GM18861 (cell line): ENCODE results near the gene ABR.
"Not testable (repeated sequence)": the region's sequence is repeated elsewhere in the genome, so short reads cannot be mapped to it uniquely, and the experiment has no call there.

Experiments
- ATAC-seq: cut with Tn5 transposase; IDR thresholded peaks from one replicate; pipeline ENCODE4 v1.9.1; 2021; ENCODE audit not compliant: unreplicated experiment

The ABR gene

DNA sequence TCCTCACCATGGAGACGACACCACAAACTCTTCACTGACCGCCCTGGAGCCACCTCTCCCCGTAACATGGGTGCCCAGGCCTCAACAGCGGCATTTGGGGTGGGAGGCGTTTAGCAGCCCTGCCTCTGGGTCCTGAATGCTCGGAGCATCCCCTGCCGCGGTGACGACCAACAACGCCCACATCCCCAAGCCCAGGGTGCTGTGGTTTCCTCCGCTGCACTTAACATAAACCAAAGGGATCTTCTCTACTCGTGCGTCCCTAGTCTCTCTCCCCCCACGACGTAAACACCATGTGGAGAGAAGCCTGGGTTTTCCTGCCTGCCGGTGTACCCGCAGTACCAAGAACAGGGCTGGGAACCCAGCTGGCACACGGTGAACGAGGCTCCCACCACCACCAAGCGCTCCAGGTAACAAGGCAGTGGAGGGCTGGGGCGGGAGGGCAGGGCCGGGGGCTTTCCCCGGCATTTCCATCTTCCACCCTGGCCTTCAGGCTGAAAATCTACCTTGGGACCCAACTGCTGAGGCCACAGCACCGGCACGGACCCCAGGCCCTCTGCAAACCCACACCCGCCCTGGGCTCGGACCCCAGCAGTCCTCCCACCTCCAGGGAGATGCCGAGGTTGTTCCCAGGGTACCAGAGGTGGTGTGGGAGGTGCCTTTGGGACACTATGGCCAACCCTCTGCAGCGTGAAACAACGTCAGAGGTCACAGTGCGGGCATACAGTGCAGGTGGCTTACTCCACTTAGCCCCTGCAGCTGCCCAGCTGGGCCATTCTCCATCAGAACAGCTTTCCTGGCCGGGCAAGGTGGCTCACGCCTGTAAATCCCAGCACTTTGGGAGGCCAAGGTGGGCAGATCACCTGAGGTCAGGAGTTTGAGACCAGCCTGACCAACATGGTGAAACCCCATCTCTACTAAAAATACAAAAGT is 128.5 kb downstream of the ABR start:
- ATAC-seq = no peak

DNA sequence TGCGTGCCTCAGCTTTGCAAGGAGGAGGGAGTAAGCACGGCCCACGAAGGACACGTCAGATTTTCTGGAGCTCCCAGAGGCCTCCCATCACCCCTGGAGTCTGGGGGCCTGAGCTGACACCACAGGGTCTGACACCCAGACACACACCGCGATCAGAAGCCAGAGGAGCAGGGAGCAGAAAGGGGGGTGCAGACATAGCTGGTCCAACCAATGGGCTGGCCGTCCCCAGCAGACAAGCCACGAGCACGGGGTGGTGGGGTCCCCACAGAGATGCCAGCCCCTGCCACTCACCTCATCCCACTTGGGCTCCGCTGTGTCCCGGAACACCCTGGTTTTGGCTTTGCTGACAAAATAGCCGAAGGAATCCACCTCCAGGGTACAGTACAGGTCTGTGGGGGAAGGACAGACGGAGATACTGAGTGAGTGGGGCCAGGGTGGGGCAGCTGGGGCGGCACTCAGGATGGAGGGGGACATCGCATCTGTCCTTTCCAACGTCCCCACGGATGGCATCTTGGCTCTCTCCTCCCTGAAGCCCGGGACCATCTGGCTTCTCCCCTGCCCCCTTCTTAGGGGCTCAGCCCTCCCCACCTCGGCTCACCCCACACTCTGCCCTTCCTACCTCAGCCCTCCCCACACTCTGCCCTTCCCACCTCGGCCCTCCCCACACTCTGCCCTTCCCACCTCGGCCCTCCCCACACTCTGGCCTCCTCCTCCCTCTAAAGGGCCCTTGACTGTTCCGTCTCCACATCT is 129.4 kb downstream of the ABR start:
- no peak for ATAC-seq

DNA sequence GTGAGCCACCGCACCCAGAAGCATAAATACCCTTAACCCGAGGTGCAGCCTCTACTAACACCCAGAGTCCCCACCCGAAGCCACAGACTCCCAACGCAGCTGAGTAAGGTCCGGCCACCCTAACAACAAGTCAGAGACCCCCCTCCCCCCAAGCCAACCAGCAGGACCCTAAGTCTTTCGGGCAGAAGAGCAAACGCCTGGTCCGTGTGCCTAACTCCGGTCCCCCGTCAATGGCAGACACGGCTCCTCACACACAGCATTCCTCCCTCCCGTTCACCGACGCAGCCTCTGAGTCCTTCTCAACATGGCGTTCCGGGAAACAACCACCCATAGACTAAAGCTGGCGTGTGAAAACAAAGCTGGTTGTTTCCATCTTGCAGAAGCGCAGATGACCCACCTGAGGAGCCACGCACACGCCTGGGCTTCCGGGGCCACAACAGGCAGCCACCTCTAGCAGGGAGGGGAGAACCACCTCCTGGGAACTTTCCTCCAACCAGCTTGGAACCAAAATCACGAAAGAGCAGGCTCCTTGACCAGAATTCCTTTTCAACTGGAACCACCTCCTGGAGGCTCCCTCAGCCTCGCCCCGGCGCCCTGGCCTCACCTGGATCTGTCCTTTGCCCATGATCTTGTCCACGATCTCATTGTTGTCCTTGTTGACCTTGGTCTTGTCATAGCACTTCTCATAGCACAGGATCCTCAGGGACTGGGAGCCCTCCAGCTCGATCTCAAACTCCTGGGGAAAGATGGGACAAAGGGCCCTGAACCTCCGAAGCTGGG is 130.1 kb downstream of the ABR start:
- ATAC-seq = no peak

DNA sequence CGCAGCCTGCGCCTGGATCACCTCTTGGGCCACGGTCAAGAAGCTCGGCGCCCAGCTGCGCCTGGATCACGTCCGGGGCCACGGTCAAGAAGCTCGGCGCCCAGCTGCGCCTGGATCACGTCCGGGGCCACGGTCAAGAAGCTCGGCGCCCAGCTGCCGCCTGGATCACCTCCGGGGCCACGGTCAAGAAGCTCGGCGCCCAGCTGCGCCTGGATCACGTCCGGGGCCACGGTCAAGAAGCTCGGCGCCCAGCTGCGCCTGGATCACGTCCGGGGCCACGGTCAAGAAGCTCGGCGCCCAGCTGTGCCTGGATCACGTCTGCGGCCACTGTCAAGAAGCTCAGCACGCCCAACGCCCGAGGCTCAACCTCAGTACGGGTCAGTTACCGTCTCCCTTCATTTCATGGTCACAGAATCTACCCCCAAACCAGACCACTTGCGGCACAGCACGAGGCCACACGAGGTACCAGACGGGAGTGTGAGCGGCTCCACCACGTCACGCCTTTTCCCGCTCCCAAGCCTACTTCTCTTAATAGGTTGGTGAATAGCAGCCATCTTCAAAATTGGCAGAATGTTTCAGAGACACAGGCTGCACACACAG is 131.2 kb downstream of the ABR start:
- ATAC-seq = not testable (repeated sequence)

DNA sequence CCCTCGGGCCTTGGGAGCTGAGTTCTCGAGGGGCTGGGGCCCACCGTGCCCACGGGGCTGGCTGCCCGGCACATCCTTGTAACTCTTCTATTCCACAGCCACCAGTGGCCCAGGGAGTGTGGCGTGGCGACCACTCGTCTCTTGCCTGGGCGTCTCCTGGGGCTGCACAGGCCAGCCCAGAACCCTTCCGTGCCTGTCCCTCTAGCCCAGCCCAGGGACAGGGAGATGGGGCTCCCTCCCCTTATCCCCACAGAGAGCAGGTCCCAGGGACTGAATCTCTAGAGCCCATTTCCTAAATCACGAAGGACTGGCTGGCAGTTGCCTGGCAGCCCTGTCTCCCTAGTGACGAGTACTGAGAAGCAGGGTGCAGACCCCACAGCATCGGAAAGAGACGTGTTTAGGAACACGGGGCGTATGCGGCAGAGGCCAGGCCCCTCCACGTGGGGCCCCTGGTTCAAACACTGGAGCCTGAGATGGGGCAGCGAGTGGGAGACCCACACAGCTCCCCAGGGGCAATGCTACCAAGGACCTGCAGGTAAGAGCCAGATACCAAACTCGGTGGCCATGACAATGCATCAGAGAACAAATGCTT is 131.8 kb downstream of the ABR start:
- no peak for ATAC-seq

DNA sequence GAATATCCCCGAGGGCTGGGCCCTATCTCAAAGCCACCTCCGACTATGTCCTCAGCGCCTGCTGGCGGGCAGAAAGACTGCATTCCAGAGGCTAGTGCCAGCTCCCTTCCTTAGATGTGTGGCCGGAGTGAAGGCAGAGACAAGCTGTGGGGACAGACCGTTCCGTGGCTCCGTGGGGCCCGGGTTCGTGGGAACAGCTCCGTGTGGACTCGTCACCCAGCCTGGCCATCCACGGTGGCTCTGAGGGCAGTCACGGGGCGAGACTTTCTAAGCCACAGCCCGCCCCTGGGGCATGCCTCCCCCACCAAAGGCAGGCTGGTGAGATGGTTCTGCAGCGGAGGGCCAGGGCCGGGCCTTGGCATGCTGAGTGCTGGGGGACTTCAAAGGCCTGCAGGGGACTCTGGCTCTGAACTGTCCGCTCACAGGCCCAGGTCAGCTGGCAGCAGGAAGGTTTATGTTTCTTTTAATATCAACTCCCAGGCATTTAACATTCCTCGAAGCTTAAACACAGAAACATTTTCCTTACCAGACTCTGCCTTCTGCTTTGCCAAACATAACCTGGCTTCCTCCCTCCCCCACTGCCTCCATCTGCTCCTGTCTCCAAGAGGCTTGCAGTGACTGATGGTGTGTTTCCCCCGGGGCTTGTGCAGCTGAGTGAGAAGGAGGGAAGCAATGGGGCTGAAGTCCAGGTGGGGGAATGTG is 132.5 kb downstream of the ABR start:
- no peak for ATAC-seq

DNA sequence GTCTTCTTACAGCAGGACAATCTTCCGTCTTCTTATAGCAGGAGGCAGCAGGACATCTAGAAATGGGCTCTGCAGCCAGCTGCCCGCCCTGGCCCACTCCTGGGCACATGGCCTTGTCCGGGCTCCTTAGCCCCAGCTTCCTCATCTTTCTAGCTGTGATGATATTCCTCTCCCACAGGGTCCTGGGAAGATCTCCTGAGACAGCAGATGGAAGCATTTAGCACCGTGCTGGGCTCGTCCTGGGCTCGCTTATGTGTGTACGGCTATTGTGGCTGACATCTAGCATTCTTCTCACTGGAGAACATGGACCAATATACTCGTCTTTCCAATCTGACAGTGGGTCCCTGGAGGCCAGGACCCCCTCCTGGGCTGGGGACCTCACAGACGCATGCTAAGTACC is 134.3 kb downstream of the ABR start:
- no peak for ATAC-seq

DNA sequence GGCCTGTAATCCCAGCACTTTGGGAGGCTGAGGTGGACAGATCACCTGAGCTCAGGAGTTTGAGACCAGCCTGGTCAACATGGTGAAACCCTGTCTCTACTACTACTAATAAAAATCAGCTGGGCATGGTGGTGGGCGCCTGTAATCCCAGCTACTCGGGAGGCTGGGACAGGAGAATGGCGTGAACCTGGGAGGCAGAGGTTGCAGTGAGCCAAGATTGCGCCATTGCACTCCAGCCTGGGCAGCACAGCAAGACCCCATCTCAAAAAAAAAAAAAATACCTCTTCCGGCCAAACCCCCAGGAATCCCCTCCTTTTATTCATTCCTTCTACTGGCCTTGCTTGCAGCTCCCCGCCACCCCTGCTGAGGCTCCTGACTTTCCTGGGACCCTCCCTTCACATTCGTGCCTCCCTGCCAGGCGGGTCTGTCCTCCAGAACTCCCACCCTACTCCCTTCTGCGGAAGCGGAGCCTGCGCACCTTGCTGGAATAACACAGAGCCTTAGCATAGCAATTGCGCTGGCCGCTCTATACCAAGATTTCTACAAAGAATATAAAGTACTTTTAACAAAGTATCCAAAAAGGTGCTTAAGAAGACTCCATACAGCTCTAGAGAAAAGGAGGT is 135.3 kb downstream of the ABR start:
- not testable (repeated sequence) for ATAC-seq

DNA sequence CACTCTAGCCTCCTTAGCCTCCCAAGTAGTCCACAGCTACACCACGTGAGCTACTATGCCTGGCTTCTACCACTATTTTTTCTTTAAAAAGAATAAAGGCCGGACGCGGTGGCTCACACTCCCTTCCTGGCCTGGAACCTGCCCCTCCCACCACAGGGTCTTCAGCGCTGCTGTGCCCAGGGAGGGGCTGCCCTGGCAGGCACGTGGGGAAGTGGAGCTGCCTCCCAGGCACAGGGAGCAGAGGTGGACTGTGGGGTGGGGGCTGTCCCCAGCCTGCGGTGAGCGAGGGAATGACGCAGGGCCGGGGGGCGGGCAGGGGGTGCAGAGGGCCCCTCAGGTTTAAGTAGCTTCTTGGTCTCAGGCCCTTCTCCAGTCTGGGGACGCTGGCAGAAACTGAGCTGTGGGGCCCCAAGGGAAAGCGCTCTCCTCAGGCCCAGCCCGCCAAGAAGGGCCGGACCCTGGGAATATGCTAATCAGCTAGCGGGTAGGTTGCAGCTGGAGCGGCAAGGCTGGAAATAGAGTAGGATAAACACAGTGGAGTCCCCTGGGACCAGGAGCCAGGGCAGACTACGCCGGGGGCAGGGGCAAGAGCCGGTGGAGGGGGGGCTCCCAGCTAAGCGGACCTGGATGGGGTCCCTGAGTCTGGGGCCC is 136.1 kb downstream of the ABR start:
- ATAC-seq = no peak

DNA sequence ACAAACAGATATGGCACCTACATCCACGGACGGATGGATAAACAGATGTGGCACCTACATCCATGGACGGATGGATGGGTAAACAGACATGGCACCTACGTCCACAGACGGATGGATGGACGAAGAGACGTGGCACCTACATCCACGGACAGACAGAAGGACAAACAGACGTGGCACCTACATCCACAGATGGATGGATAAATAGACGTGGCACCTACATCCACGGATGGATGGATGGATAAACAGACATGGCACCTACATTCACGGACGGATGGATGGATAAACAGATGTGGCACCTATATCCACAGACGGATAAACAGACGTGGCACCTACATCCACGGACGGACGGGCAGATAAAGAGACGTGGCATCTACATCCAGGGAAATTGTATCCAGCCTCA is 137.3 kb downstream of the ABR start:
- no peak for ATAC-seq

DNA sequence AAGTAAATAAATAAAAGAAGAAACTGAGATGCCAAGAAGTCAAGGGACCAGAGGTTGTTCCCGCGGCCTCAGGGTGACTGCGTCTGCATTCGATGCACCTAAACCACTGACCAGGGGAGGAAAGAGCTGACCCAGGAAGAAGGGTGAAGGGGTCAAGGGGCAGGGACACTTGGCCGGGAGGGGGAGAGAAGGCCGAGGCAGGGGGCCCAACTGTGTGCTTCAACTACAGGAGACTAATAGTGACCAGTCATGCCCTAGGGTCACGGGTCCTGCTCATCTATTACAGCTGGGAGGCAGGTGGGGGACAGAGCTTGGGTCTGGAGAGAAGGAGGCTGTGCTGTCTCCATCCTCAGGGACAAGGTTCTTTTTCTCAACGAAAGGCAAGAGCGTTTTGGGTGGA is 138.0 kb downstream of the ABR start:
- no peak for ATAC-seq

DNA sequence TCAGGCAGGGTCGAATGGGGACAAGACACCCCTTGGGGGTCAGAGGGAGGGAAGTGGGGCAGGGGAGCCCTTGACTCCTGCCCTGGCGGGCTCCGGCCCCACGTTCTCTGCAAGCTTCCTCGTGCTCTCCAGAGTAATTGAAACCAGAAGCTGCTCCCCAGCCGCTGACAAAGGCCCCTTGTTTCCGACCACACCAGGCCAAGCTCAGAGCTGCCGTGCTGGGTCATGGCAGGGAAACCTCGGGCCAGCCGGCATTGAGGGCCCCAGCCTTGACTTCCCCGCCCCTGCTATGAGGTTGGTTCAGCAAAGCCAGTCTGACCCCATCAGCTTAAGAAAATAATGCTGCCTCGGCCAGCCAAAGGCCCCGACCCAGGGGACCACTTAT is 139.6 kb downstream of the ABR start:
- ATAC-seq = no peak

DNA sequence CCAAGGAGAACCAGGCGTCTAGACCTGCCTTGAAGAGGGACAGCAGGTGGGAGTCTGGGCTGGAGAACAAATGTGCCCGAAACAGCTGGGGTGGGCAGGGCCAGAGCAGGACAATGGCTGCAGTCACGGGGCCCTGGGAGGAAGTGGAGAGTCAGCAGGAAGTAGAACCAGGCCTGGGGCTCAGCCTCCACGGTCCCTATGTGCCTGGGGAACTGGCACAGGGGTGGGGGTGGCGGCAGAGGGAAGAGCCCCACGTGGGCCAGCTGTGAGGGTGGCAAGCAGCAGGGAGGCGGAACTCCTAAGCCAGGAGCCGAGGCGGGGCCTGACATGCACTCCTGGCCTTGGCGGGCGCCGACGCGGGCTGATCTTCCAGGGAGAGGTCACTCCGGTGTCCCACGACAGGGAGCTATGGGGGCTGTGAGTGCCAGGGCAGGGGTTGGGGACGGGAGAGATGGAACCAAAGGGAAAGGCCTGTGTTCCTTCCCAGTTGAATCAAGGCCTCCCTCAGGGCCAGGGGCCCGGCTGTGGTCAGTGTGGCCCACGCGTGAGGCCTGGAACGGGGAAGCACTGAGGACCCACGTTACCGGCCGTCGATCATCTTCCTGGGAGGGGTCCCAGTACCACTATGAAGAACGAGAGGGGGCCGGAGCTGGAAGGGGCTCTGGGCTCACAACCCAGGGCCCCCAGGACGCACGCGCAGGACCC is 140.1 kb downstream of the ABR start:
- ATAC-seq = no peak

DNA sequence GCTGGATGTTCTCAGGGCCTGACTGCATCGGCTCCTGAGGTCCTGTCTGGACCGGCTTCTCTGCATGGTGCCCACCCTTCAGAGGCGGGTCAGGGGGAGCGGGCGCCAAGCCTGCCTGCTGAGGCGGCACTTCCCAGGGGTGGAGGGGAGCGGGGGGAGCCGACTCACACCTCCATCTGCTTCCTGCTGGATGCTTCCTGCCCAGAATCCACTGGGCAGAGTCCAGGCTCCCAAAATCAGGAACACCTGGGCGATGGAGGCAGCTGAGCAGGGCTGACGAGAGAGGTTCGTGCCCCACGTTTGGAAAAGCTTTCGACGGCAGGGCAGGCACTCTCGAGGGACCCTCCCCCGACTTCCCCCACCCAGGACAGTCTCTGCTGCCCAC is 140.7 kb downstream of the ABR start:
- ATAC-seq = no peak

DNA sequence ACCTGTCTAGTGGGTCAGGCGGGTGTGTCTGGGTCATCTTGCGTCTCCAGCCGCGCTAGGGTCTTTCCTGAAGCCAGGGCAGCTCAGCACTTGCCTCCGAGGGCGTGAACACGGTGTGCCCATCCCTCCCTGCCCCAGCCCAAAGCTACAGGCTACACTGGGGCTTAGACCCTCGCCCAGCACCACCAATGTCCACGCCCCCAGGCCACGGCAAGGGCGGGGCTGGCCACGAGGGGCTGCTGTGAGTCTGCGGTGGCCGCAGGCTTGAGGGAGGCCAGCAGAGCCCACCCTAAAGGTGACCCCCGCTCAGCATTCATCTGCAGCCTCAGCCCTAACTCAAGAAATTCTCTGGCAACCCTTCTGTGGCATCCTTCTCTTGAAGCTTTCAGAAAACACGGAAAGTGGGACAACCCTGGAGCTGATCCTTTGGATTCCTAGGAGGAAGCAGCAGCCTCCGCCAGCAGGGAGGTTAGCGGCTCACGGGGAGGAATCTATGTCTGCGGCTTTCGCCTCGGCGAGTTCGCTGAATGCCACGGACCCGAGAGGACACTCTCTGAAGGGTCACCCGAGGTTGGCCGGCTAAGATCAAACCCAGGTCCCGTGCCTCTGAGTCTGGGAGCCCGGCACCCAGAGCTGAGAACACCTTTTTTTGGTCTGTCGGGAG is 141.2 kb downstream of the ABR start:
- no peak for ATAC-seq

DNA sequence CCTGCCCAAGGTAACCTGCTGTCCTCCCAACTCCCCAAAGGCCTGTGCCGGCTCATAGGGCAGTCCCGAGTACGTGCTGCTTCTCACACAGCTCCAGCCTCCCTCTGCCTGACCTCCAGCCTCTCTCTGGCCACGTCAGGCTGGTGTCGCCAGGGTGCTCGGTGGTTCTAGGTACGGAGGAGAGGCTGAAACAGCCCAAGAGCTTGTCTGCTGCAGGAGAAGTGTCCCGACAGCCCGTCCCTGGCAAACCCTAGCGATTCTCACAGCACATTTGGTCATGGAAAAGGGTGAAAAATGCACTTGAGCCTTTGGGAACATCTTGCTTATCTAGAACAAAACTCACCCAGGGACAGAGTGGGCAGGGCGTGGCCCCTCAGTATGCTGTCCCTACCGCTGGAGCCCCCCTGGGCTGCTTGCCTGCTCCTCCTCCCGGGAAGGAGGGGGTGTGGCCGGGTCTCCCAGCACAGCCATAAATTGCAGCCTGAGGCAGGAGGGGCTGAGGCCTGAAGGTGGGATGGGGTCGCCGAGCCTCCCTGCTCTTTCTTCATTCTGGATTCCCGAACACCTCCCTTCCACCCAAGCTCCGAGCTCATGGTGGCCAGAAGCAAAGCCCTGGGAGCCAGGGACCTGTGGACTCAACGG is 142.4 kb downstream of the ABR start:
- no peak for ATAC-seq

DNA sequence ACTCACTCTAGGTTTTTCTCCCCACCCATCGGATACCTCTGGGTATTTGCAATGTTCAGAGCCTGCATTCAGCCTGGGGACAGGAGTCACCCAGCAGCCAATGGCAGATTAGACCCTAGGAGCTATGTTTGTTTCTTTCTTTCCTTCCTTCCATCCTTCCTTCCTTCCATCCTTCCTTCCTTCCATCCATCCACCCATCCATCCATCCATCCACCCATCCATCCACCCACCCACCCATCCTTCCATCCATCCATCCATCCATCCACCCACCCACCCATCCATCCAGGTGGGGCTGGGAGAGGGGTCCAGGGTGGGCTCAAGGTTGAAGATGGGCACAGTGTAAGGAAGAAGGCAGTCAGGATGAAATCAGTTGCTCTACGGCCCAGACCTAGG is 142.9 kb downstream of the ABR start:
- ATAC-seq = no peak
